IMR-90 (cell line): ENCODE measurements around the gene DNAH9. TPM values are rescaled to one million over a fixed set of nuclear protein-coding genes. Genes with fewer than 3 reads are reported as not detected.

ENCODE experiments used
- ATAC-seq: fragments of 200-7000 bp; cut with Tn5 transposase; 2 replicates; pipeline ENCODE4 v1.9.1; 2020; ENCODE audit warnings: low read depth, mild to moderate bottlenecking, moderate library complexity
- BruUV-seq: library from RNA; stranded (reverse); fragments of 400-500 nt; replicated peaks from 2 replicates; lab custom pipeline; 2021; lab: Mats Ljungman, UMichigan
- CTCF ChIA-PET: fragments of 300-600 bp; formaldehyde crosslinking; extraction: SDS; loops from one replicate; lab custom pipeline; 2021; ENCODE audit warnings: antibody characterized with exemption; lab: Yijun Ruan, JAX
- POLR2A ChIA-PET: fragments of 300-600 bp; sonication (Branson Sonifier 250); formaldehyde crosslinking; loops from one replicate; lab custom pipeline; 2022; ENCODE audit warnings: antibody characterized with exemption; ENCODE audit not compliant: unreplicated experiment; lab: Charles Lee
- DNase-seq: peaks from one replicate; pipeline ENCODE4 v3.0.0; 2013
- H2AFZ ChIP-seq: replicated peaks from 2 replicates; pipeline ENCODE3; 2013; ENCODE audit warnings: low read length, mild to moderate bottlenecking; ENCODE audit not compliant: poor library complexity
- H2AK5ac ChIP-seq: 2 replicates; pipeline ENCODE4 v1.6.1; 2013; ENCODE audit warnings: low read depth, low read length, inconsistent platforms
- H2AK9ac ChIP-seq: replicated peaks from 2 replicates; pipeline ENCODE3; 2013; ENCODE audit warnings: mild to moderate bottlenecking, low read depth, low read length, moderate library complexity; ENCODE audit not compliant: poor library complexity
- H2BK120ac ChIP-seq: 2 replicates; pipeline ENCODE4 v1.6.1; 2013; ENCODE audit warnings: low read depth, low read length, inconsistent platforms
- H2BK15ac ChIP-seq: 3 replicates; pipeline ENCODE4 v1.6.1; 2013; ENCODE audit warnings: low read depth, low read length, inconsistent platforms
- H2BK20ac ChIP-seq: 2 replicates; pipeline ENCODE4 v1.6.1; 2013; ENCODE audit warnings: low read depth, mild to moderate bottlenecking, inconsistent platforms, low read length, moderate library complexity
- H2BK5ac ChIP-seq: 2 replicates; pipeline ENCODE4 v1.6.1; 2013; ENCODE audit warnings: mild to moderate bottlenecking, low read depth, low read length, inconsistent platforms; ENCODE audit not compliant: poor library complexity, severe bottlenecking
- H3K14ac ChIP-seq: replicated peaks from 2 replicates; pipeline ENCODE4 v1.6.1; 2013; ENCODE audit warnings: low read depth, low read length, inconsistent platforms
- H3K18ac ChIP-seq: 2 replicates; pipeline ENCODE4 v1.6.1; 2013; ENCODE audit warnings: low read depth, low read length, control low read depth
- H3K23ac ChIP-seq: 2 replicates; pipeline ENCODE4 v1.6.1; 2013; ENCODE audit warnings: low read depth, low read length, inconsistent platforms
- H3K27ac ChIP-seq: 2 replicates; pipeline ENCODE4 v1.5.1; 2013; ENCODE audit warnings: mild to moderate bottlenecking, control low read depth, low read length; ENCODE audit not compliant: insufficient read depth
- H3K27me3 ChIP-seq: 2 replicates; pipeline ENCODE4 v1.6.1; 2013; ENCODE audit warnings: low read length; ENCODE audit not compliant: control insufficient read depth, insufficient read depth
- H3K36me3 ChIP-seq: 2 replicates; pipeline ENCODE4 v1.6.1; 2013; ENCODE audit warnings: low read length, mixed read lengths; ENCODE audit not compliant: control insufficient read depth, insufficient read depth
- H3K4ac ChIP-seq: 2 replicates; pipeline ENCODE4 v1.6.1; 2013; ENCODE audit warnings: low read depth, low read length, inconsistent platforms
- H3K4me1 ChIP-seq: 2 replicates; pipeline ENCODE4 v1.6.1; 2013; ENCODE audit warnings: low read length, mixed read lengths; ENCODE audit not compliant: control insufficient read depth, insufficient read depth
- H3K4me2 ChIP-seq: 2 replicates; pipeline ENCODE4 v1.6.1; 2013; ENCODE audit warnings: low read depth, mild to moderate bottlenecking, control low read depth, low read length, moderate library complexity
- H3K4me3 ChIP-seq: 2 replicates; pipeline ENCODE4 v1.5.1; 2013; ENCODE audit warnings: low read depth, mild to moderate bottlenecking, control low read depth, low read length, moderate library complexity; ENCODE audit not compliant: insufficient read depth
- H3K56ac ChIP-seq: 2 replicates; pipeline ENCODE4 v1.6.1; 2013; ENCODE audit warnings: low read length, inconsistent platforms; ENCODE audit not compliant: insufficient read depth; ENCODE audit errors: extremely low read depth
- H3K79me1 ChIP-seq, 2 experiments: 2 replicates each; pipeline ENCODE4 v1.6.1; 2013; ENCODE audit warnings: low read length in 2 of 2, inconsistent platforms in 1 of 2, low read depth in 1 of 2
- H3K9ac ChIP-seq: 2 replicates; pipeline ENCODE4 v1.6.1; 2013; ENCODE audit warnings: low read depth, low read length, control low read depth
- H3K9me1 ChIP-seq: 2 replicates; pipeline ENCODE4 v1.6.1; 2013; ENCODE audit warnings: low read length, inconsistent platforms; ENCODE audit not compliant: insufficient read depth
- H3K9me3 ChIP-seq: 2 replicates; pipeline ENCODE4 v1.6.1; 2013; ENCODE audit warnings: low read length; ENCODE audit not compliant: control insufficient read depth, insufficient read depth
- H4K20me1 ChIP-seq: 2 replicates; pipeline ENCODE4 v1.6.1; 2013; ENCODE audit warnings: low read length, inconsistent platforms; ENCODE audit not compliant: insufficient read depth
- H4K5ac ChIP-seq: 2 replicates; pipeline ENCODE4 v1.6.1; 2013; ENCODE audit warnings: mild to moderate bottlenecking, low read depth, low read length, control low read depth
- H4K8ac ChIP-seq, 2 experiments: 2 replicates each; pipeline ENCODE4 v1.6.1; 2013; ENCODE audit warnings: low read depth in 2 of 2, low read length in 2 of 2, control low read depth in 1 of 2, inconsistent platforms in 1 of 2
- H4K91ac ChIP-seq: 2 replicates; pipeline ENCODE4 v1.6.1; 2013; ENCODE audit warnings: low read depth, low read length, inconsistent platforms; ENCODE audit not compliant: insufficient read depth
- MAZ ChIP-seq: IDR thresholded peaks from 2 replicates; pipeline ENCODE4 v1.6.1; 2012; ENCODE audit warnings: low read depth, mild to moderate bottlenecking, low read length, improper control_type of control experiment, moderate library complexity, borderline replicate concordance
- RFX5 ChIP-seq: IDR thresholded peaks from 2 replicates; pipeline ENCODE4 v1.8.0; 2012; ENCODE audit warnings: low read depth, mild to moderate bottlenecking, low read length, moderate library complexity
- WGBS, 2 experiments: methylation state at CpG; one replicate each; pipeline versions ENCODE4 v1.1.5 to v1.1.7; 2013; ENCODE audit warnings: missing lambda C conversion rate in 2 of 2; ENCODE audit not compliant: insufficient read length in 1 of 2; ENCODE audit errors: extremely low coverage in 2 of 2; 5-methylcytosine and 5-hydroxymethylcytosine counted together
- dilution Hi-C: fragments of 300-500 bp; cut with HindIII; formaldehyde crosslinking; loops from one replicate; pipeline ENCODE4 v1.14.3; 2018; ENCODE audit warnings: low sequenced_read_pairs; ENCODE audit not compliant: unreplicated experiment
- in situ Hi-C: fragments of 300-500 bp; cut with MboI; formaldehyde crosslinking; loops from 3 replicates; pipeline ENCODE4 v1.14.3; 2019; ENCODE audit warnings: low sequenced_read_pairs, inconsistent platforms, mixed read lengths
- intact Hi-C: fragments of 100-400 bp; cut with micrococcal nuclease; formaldehyde crosslinking; loops from 2 replicates; pipeline ENCODE4 v1.10.0; 2022
- polyA plus RNA-seq, 3 experiments: library from polyadenylated mRNA; depleted of rRNA; stranded (reverse); fragments of >200 nt; gene quantifications; 2 replicates each; pipeline ENCODE4 v1.2.3, GENCODE V29; 2012; ENCODE audit warnings: low replicate concordance in 1 of 3
- total RNA-seq: library from RNA; depleted of rRNA; stranded (reverse); fragments of >200 nt; gene quantifications from 2 replicates; pipeline ENCODE4 v1.2.3, GENCODE V29; 2012

The DNAH9 gene
- total and polyA plus RNA-seq, 2 of the 4 experiments (the other 2 are of a cell fraction): not detected

DNA sequence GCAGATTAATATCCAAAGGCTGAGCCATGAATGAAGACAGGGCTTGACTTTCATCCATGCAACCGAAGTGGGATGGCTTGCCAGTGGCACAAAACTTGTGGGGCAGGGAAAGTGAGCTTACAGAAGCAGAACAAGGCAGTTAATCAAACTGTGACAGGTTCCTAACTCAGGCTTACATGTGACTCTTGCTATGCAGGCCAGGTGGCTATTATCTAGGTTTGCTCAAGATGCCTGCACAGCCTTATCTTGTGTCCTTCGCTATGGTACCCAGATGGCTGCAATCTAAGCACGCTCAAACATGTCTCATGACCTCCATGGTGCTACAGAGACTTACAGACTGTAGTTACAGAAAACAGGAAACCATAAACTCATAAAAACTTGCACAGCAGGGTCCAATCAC is 8.6 kb upstream of the DNAH9 start:
- no TSS peak for BruUV-seq
- Histone ChIP-seq H3K14ac (no peak overlapping the region), H2AFZ (no peak overlapping the region), H2BK120ac (no peak overlapping the region), H4K20me1 (no peaks in the 10 kb centered on the region), H3K18ac (no peak overlapping the region), H3K4me1 (no peaks in the 10 kb centered on the region), H2BK20ac (no peak overlapping the region), H3K9ac (no peak overlapping the region), H2BK5ac (no peak overlapping the region), H2BK15ac (no peak overlapping the region), H4K91ac (no peak overlapping the region), H3K4me3 (no peak overlapping the region), H2AK9ac (no peak overlapping the region), H3K9me3 (peaks cover 17% of the 10 kb centered on the region), H3K23ac (no peak overlapping the region), H3K4me2 (no peak overlapping the region), H3K4ac (no peak overlapping the region), H3K27ac (no peak overlapping the region), H3K79me1 (no peaks in the 10 kb centered on the region), H4K5ac (no peak overlapping the region), H4K8ac (no peak overlapping the region), H3K56ac (no peak overlapping the region), H2AK5ac (no peak overlapping the region), H3K27me3 (no peaks in the 10 kb centered on the region), H3K36me3 (no peaks in the 10 kb centered on the region), H3K9me1 (no peaks in the 10 kb centered on the region)
- TF ChIP-seq MAZ (no peak), RFX5 (no peak)
- dilution Hi-C loops: no loop called here
- DNase-seq: no peak
- in situ Hi-C loops: no loop called here
- WGBS, 2 experiments: 25% methylated on average over 1 of the region's 3 CpGs; no CpG with 5 or more reads in 1 of the 2 experiments
- POLR2A ChIA-PET: no interaction called here
- intact Hi-C loops: no loop called here
- no peak for ATAC-seq
- CTCF ChIA-PET: no interaction called here
